B cell (primary cell): ENCODE data around the gene ATAD3A.

Experiments used
- CTCF ChIP-seq: fragments of 200-600 bp; IDR thresholded peaks from one replicate; pipeline ENCODE4 v1.8.0; 2022; ENCODE audit warnings: antibody characterized with exemption, mild to moderate bottlenecking
- EZH2 ChIP-seq: IDR thresholded peaks from 2 replicates; pipeline ENCODE4 v1.6.1; 2012; ENCODE audit warnings: borderline replicate concordance, low read depth, mild to moderate bottlenecking, moderate library complexity, low read length; ENCODE audit not compliant: insufficient read depth, poor library complexity, severe bottlenecking

GRCh38 chr1:1543706-1544099, 31.7 kb downstream of the ATAD3A start:
- TF ChIP-seq CTCF (no peak), EZH2 (no peak)
